HG03565 (cell line): ENCODE data around the gene RAB40C.

Experiments used
- ATAC-seq: cut with Tn5 transposase; IDR thresholded peaks from one replicate; pipeline ENCODE4 v1.9.1; 2021; ENCODE audit warnings: mild to moderate bottlenecking, moderate library complexity; ENCODE audit not compliant: unreplicated experiment

Gene RAB40C

GRCh38 chr16:608019-608418 lies 18.2 kb downstream of the RAB40C start:
- ATAC-seq, result no peak

DNA sequence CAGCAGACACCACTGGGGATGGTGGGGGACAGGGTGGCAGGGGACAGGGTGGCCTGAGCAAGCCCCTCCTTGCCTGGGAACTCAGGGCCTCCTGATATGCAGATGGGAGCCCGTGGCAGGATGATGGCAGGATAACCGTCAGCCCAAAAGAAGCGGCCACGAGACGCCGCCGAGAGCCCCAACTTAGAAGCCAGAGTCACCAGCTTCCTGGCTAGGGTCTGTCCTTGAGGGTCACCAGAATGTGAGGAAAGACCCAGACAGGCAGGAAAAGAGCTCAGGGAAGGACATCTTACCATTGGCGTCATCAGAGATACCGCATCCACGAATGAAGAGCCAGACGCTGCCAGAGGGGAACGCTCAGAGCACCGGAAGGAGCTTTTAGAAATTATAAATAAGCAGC lies 19.4 kb downstream of the RAB40C start:
- ATAC-seq, result no peak

- ATAC-seq, result no peak
These were observed 20.1 kb downstream of the RAB40C start for GRCh38 chr16:609984-610383.

DNA sequence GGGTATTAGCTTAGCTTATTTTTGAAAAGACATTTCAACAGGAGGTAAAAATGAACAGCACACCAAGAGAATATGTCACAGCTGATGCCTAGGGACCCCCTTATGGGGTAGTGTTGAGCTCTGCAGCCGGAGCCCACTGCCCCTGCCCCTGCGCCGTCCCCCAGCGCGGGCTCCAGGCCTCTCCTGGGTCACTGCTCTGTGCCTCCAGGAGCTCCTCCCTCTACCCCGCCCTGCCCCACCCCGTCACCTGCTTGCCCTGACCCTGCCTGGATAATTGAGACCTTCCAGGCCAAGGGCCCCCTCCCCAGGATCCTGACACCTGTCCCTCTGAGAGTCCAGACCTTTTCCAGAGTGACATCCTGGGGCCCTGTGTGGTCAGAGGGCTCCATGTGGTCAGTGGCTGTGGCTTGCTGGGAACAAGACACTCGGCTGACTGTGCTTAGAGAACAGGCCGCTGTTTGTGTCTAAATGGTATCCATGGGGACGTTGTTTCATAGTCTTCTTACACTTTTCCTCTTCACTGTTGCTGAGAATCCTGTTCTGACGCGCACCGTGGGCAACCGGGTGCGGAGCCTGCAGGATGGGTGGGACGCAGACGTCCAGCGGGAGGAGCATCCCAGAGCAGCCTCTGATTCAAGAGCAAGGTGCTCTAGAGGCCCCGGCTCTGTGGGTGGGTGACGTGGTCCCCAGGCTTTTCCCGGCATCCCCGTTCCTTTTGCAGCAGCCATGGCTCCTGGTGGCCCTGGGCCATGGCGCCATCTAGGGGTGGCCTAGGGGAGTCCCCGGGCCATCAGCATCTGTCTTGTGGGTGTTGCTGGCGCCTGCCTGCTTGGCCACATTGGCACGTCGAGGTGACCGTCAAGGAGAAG lies 20.9 kb downstream of the RAB40C start:
- ATAC-seq, result no peak

DNA sequence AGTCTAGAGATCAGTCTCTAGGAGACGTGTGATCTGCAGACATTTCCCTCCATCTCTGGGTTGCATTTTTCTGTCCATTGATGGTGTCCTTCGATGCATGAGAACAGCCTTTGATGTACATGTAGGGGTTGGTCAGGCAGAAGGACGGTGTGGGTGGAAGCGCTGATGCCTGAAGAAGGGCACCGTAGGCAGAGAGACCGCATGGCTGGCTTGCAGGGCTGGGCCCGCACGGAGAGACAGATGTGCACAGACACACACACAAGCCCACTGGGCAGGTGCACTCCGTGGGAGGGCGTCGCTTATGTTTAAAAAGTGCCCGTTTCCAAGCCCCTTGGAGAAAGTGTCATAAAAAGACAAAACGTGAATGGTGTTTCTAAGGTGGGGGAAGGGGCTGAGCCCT lies 25.3 kb downstream of the RAB40C start:
- no peak for ATAC-seq

DNA sequence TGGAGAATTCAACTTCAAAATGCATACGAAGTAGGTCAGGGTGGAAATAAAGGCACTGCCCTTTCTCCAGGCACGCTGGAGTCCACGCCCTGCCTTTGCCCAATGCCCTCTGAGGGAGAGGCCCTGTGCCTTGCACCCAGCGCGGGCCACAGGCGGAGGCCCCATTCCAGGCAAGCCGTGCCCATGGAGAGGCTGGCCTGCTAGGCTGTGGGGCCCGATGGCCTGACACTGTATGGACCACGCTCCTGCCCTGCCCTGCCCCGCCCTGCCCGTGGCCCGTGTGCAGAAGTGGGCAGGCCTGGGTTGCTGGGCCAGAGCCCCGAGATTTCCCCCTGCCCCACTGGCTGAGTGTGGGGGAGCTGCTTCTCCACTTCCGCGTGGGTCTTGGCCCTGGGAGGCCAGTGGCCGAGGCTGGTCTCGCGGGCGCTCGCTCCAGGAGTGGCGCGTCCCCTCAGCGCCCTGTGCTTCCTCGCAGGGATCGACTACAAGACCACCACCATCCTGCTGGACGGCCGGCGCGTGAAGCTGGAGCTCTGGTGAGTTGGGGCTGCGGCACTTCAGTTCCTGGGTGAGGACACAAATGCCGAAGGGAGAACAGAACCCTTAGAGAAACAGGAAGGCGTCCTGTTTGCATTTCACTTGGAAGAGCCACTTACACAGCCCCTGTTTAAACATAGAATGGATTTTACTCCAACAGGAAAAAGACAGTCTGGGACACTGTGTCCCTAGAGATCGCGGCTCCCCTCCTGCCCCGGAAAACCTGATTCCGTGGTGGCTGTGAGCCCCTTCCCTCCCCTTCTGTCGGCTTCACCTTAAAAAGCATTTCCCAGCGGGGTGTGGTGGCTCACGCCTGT lies 27.1 kb downstream of the RAB40C start:
- ATAC-seq, result no peak

- no peak for ATAC-seq
These were observed 28.0 kb downstream of the RAB40C start for GRCh38 chr16:617855-618254.

GRCh38 chr16:619476-620100 lies 29.7 kb downstream of the RAB40C start:
- ATAC-seq, result no peak

- no peak for ATAC-seq
These were observed 31.0 kb downstream of the RAB40C start for GRCh38 chr16:620700-621525.

- ATAC-seq, result no peak
These were observed 31.8 kb downstream of the RAB40C start for GRCh38 chr16:621526-622105.

DNA sequence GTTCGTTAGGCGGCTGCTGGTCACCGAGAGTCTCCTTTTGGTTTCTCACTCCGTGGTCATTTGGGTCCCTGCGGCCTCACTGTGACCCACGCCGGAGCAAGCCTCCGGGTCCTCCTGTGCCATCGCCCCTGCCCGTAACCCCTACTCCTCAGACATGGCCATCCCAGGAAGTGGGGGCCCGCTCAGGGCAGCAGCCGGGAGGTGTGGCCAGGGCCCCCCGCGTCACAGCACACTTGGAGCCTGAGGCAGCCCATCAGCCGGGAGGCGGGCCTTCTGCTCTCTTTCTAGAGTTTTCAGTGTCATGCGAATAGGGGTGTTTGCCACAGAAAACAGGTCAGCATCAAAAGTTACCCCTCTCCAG lies 33.0 kb downstream of the RAB40C start:
- no peak for ATAC-seq

DNA sequence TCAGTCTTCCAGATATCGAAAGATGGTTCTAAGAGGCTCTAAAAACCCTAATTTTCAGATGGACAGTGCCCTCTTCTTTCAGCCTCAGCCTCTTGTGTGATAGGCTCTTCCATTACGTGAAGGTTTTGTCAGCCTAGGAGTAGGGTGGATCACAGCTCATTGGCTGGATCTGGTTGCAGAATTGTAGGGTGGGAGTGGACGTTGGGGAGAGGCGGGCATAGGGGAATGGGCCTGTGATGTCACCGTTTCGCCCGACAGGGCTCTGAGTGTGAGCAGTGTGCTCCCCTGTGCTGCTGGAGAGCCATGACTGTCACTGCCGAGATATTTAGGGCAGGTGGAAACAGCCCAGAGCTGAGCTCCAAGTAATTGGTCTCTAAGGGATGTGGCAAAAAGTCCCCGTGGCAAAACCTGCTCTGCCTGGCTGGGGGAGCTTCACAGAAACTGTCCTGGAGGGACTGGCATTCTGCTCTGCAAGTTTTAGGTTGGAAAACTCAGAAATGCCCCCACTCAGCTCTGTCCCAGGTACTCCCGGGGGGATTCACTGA lies 34.7 kb downstream of the RAB40C start:
- ATAC-seq, result no peak

GRCh38 chr16:625117-625976 lies 35.5 kb downstream of the RAB40C start:
- ATAC-seq, result no peak

GRCh38 chr16:625977-626765 lies 36.3 kb downstream of the RAB40C start:
- ATAC-seq, result no peak

DNA sequence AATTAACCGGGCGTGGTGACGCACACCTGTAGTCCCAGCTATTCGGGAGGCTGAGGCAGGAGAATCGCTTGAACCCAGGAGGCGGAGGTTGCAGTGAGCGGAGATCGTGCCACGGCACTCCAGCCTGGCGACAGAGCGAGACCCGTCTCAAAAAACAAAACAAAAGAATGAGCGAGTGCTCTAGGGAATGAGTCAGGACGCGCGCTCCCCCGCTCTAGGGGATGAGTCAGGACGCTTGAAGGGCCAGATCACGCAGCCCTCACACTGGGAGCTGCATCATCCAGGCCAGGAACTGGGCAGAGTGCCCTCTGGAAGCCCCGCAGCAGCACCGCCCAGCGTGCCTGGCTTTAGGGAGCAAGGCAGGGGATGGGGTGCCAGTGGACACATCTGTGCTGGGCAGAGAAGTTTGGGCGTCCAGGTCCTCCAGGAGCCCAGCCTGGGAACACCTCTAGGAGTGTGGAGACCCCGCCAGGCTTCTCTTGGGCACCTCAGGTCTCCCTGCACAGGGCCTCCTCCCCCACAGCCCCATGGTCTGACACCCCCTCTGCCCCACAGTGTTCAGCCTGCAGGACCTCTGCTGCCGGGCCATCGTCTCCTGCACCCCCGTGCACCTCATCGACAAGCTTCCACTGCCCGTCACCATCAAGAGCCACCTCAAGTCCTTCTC lies 37.1 kb downstream of the RAB40C start:
- no peak for ATAC-seq

DNA sequence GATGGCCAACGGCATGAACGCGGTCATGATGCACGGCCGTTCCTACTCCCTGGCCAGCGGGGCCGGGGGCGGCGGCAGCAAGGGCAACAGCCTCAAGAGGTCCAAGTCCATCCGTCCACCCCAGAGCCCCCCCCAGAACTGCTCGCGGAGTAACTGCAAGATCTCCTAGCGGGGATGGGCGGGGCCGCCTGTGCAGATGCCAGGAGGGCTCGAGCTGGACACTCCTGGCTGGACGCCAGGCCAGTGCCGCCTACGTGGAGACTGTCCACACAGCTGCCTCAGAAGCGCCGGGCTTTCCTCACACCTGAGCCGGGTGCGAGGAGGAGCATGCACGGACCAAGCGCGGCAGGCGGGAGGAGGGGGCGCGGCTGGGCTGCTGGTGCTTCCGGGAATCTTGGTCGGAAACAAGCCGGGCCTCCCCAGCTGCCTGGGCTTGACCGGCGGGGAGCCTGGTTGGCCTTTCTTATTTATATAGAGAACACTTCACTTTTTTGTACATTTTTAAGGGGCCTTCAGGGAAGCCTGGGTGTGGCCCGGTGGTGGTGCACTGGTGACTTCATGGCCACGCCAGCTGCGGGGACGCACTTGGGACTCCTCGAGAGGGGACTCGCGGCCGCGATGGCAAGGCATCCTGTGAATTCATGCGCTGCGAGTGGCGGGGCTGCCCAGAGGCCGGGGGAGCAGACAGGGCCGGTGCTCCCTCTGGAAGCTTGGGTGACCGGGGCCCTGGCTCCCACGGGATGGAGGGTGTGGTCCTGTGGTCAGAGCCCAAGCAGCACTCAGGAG lies 37.8 kb downstream of the RAB40C start:
- no peak for ATAC-seq
